Anterior cingulate cortex (tissue), 58 donors: ENCODE results near the gene DALRD3.

Experiments used
- DNase-seq, 58 donors: peaks; one replicate each; lab custom pipeline; 2025; lab: John Stamatoyannopoulos, UW

Gene DALRD3

GRCh38 chr3:48985831-48986376 lies 32.5 kb downstream of the DALRD3 start:
- DNase-seq, result no peak

GRCh38 chr3:48984663-48985062 lies 33.7 kb downstream of the DALRD3 start:
- DNase-seq, result no peak

GRCh38 chr3:48983096-48983495 lies 35.3 kb downstream of the DALRD3 start:
- no peak for DNase-seq

GRCh38 chr3:48982686-48983085 lies 35.7 kb downstream of the DALRD3 start:
- no peak for DNase-seq

GRCh38 chr3:48982016-48982415 lies 36.4 kb downstream of the DALRD3 start:
- no peak for DNase-seq

- DNase-seq, result no peak
Observed at GRCh38 chr3:48980295-48980694, 38.1 kb downstream of the DALRD3 start.

GRCh38 chr3:48979451-48979850 lies 38.9 kb downstream of the DALRD3 start:
- DNase-seq, result no peak

- DNase-seq, result no peak
Observed at GRCh38 chr3:48974076-48974864, 44.1 kb downstream of the DALRD3 start.

GRCh38 chr3:48970586-48970985 lies 47.8 kb downstream of the DALRD3 start:
- no peak for DNase-seq

- DNase-seq, result peak in 26 of 58 donors; percentile 10 to 66 (median 27)
Observed at GRCh38 chr3:48966876-48967361, 51.5 kb downstream of the DALRD3 start.

- DNase-seq, result no peak
Observed at GRCh38 chr3:48966367-48966766, 52.0 kb downstream of the DALRD3 start.
